Measurements from ENCODE around the gene ANKS1A. TPM values are rescaled to one million over a fixed set of nuclear protein-coding genes. Genes with fewer than 3 reads are reported as not detected.

The ANKS1A gene
- total and polyA plus RNA-seq, 2 experiments from 2014 or later, result 12.1 to 31.9 TPM

- TF ChIP-seq REST (IDR thresholded peaks at IDR 0.05; ENCODE audit: unreplicated experiment), result no peak
- no peak for TF ChIP-seq CTCF (conservative IDR thresholded peaks at IDR 0.05; ENCODE audit: low read depth in 2 of 2)
- no peak for TF ChIP-seq EZH2phosphoT487 (IDR thresholded peaks at IDR 0.05; ENCODE audit: unreplicated experiment)
- no peak for TF ChIP-seq JUNB (IDR thresholded peaks at IDR 0.05; ENCODE audit: unreplicated experiment)
Measured at GRCh38 chr6:35083507-35083906, 194.5 kb downstream of the ANKS1A start (continued).

GRCh38 chr6:35084041-35084491 lies 195.0 kb downstream of the ANKS1A start:
- H3K9me3 Mint-ChIP-seq, result no peaks in the 10 kb centered on the region
- H3K4me3 Mint-ChIP-seq, result no peak overlapping the region
- Histone ChIP-seq H3K79me2 (replicated peaks; ENCODE audit: insufficient read depth) (no peaks in the 10 kb centered on the region), H3K4me1 (ENCODE audit: insufficient read depth) (no peaks in the 10 kb centered on the region), H3K4me3 (no peak overlapping the region), H4K20me1 (replicated peaks; ENCODE audit: insufficient read depth) (no peaks in the 10 kb centered on the region; the same call in 1 of the 2 replicates), H3K27me3 (ENCODE audit: insufficient read depth) (no peaks in the 10 kb centered on the region), H3K27ac (ENCODE audit: low read depth) (no peak overlapping the region), H3K36me3 (ENCODE audit: insufficient read depth) (peaks cover 3% of the 10 kb centered on the region; the same call in 1 of the 2 replicates), H2AFZ (no peak overlapping the region), H3F3A (replicated peaks; ENCODE audit: low read depth) (no peaks in the 10 kb centered on the region), H3K9me2 (ENCODE audit: insufficient read depth) (no peaks in the 10 kb centered on the region), H3K4me2 (no peak overlapping the region)
- peaks cover 13% of the 10 kb centered on the region for H3K27me3 Mint-ChIP-seq (ENCODE audit: insufficient read depth, low read depth, poor library complexity)
- ATAC-seq (no peak), DNase-seq (ENCODE audit: low spot score) (no peak)
- peaks cover 47% of the 10 kb centered on the region for H3K36me3 Mint-ChIP-seq (ENCODE audit: low read depth)
- no peak overlapping the region for H3K27ac Mint-ChIP-seq
- H3K4me1 Mint-ChIP-seq, result peaks cover 18% of the 10 kb centered on the region
- TF ChIP-seq NANOG (IDR thresholded peaks at IDR 0.05; ENCODE audit: borderline replicate concordance), result no peak
- TF ChIP-seq EZH2 (IDR thresholded peaks at IDR 0.05; ENCODE audit: low read depth, unreplicated experiment), result no peak
- no peak for TF ChIP-seq EZH2phosphoT487 (IDR thresholded peaks at IDR 0.05; ENCODE audit: unreplicated experiment)
- TF ChIP-seq STAT1 (IDR thresholded peaks at IDR 0.05; ENCODE audit: unreplicated experiment), result no peak
- no peak for TF ChIP-seq JUNB (IDR thresholded peaks at IDR 0.05; ENCODE audit: unreplicated experiment)
- TF ChIP-seq ZNF462 (CRISPR knock-in tag; IDR thresholded peaks at IDR 0.05), result no peak
- no peak for TF ChIP-seq ETS1 (IDR thresholded peaks at IDR 0.05)
- no peak for TF ChIP-seq CTCF (conservative IDR thresholded peaks at IDR 0.05; ENCODE audit: low read depth in 2 of 2)
- no peak for TF ChIP-seq POLR2AphosphoS5 (IDR thresholded peaks at IDR 0.05; ENCODE audit: low read depth)

All from GM23338 (cell line).